NCI-H1694 (cell line): ENCODE results near the gene BRD7.

Source experiments
- DNase-seq: peaks from one replicate; lab custom pipeline; 2025; lab: John Stamatoyannopoulos, UW

Gene BRD7

DNA sequence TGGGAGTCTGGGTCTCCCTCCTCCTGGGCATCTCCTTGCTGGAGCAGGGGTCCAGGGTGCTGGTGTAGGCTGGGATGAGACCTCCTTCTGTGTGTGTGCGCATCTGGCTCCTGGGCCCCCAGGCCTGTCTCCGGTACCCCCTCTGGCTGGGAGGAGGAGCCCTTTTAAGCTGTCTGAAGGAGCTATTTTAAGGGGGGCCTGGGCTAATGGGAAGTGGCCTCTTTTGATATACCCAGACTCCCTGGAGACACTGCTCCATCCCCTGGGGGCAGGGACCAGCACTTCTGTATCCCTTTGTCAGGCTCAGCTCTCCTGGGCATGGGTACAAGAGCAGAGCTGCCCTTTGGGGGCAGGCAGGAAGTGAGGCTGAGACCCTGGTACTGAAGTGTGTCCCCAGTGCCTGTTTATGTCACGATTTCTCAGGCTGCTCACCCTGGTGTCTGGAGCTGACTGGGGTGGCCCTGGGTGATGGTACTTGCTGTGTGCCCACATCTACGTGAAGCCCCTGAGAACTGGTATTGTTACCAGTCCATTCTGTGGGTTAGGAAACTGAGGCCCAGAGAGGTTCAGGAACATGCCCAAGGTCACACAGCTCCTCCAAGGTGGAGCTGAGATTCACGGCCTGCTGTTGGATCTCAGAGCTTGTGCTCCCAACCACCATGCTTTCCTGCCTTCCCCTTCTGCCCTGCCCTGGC is 96.0 kb downstream of the BRD7 start:
- no peak for DNase-seq

DNA sequence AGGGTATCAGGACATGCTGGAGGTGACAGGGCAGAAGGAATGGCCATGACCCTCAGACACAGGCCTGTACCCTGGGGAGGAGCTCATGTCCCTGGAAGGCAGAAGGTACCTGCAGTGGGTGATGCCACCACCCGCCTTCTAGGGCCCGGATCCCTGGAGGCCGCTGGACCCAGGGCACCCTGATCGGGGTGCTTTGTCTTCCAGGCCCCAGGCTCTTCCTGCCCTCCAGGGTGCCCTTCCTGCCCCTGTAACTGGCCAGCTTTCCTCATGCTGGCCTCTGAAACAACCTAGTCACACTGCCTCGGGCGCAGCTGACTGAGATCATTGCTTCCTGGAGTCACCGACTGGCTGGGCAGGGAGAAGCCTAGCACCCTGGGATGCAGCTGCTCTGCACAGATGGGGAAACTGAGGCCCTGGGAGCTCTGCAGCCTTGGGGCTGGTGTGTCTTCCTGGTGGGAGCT is 96.6 kb downstream of the BRD7 start:
- DNase-seq, result no peak

DNA sequence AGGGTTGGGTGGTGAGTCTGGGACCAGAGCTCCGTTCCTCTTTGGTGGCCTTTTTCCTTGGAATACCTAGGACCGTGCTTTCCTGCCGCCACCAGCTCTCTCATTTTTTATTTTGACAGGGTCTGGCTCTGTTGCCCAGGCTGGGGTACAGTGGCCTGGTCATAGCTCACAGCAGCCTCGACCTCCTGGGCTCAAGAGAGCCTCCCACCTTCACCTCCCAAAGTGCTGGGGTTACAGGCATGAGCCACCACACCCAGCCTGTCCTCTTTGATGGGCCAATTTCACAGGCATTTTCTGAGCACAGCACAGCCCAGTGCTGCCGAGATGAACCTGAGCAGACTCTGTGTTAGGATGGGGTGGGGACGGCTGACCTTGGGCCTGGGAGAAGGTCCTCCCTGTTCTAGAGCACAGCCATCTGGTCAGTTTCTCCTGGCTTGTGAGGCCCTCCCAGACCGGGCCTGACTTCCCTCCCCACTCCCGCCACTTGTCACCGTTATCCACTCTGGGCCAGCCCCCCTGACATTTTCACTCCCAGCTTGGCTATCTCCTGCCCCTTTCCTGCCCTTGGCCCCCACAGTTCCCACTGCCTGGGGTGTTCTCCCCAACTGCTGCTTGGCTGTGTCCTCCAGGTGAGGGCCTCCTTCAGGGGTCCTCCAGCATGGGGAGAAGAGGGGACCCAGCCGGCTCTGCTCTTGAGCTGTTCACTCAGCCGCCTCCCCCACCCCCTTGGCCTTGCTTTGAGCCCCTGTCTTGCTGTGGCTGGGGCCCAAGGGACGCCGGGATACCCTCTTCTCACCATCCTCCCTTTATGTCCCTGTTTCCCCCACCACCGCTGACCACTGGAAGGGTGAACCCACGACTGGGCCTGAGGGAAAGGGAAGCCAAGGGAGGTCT is 97.4 kb downstream of the BRD7 start:
- no peak for DNase-seq

DNA sequence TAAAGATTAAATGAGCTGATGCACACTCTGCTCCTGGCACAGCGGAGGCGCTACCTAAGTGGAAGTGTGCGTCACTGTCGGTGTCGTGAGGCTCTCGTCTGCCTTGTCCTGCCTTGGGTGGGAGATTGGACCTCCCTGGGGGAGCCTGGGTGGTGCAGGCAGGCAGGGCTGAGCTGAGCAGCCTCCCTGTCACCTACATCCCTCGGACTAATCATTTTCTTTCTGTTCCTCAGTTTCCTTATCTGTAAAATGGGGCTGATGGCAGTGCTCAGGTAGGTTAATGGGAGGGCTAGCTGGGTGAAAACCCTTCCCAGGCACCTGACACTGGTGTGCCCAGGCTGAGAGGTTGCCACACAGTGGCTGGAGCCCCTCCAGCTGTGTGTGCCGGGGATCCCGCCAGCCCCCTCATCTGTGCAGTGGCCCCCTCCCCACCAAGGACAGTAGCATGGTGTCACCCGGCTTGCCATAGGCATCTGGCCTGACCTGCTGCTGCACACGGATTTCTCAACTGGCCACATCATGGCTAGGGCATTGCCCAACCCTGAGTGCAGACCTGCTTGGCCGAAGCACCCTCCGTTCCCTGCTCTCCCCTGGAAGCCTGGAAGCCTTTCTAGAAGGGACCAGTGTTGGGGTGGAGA is 98.2 kb downstream of the BRD7 start:
- DNase-seq, result no peak

DNA sequence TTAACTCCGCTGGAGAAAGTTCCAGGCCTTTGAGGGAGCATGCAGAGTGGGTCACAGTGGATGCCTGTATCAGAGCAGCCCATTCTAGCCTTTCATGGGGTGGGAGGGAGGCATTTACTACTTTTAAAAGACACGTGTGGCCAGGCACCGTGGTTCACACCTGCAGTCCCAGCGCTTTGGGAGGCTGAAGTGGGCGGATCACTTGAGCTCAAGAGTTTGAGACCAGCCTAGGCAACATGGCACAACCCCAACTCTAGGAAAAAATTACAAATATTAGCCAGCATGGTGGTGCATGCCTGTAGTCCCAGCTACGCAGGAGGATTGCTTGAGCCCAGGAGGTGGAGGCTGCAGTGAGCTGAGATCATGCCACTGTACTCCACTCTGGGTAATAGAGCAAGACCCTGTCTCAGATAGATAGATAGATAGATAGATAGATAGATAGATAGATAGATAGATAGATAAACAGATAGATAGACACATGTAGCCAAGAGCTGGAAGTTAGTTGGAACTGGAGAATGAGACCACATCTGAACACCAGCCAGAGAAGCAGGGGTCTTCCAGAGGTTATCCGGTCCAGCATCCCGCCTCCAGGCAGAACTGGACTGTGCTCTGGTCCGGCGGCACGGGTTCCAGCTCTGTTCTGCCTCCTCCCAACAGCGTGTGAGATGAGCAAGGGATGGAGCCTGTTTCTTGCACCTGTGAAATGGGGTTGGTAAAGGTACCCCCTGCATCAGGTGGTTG is 98.8 kb downstream of the BRD7 start:
- DNase-seq, result no peak

DNA sequence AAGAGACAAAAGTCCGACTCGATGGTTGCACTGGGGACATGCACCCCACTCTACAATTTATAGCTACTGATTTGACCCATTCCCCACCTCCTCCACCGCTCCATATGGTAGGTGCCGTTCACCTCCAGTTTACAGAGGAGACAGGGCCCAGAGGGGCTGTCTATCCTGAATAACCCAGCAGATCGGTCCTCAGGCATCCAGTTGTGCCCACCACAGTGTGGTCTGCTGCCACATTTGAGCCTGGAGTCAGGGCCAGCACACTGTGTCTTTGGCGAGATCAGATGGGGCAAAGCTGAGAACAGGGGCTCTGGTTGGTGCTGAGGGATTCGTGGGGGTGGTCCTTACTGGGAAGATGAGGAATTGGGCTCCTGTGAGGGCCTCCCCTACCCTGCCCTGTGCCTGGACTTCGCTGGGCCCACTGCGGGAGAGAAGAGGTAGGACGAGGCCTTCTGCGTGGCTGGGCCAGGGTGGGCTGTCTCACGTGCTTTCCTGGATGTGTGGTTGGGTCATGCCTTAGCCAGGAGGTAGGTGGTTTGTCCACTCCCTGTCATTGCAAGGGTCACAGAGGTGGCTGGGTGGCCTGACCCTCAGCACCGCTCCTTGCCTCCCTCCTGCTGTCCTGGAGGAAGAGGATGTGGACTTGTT is 99.6 kb downstream of the BRD7 start:
- DNase-seq, result no peak

DNA sequence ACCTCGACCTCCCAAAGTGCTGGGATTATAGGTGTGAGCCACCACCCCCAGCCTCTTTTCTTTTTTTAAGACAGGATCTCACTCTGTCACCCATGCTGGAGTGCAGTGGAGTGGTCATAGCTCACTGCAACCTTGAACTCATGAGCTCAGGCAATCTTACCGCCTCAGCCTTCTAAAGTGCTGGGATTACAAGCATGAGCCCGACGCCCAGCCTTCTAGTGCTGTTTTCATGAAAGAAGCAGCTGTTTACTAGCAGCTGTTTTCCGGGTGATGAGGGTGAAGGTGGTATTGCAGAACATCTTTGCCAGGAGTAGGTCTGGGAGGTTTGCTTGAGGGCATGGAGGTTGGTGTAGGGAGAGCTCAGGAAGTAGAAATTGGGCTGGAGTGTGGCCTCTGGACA is 100.4 kb downstream of the BRD7 start:
- no peak for DNase-seq

DNA sequence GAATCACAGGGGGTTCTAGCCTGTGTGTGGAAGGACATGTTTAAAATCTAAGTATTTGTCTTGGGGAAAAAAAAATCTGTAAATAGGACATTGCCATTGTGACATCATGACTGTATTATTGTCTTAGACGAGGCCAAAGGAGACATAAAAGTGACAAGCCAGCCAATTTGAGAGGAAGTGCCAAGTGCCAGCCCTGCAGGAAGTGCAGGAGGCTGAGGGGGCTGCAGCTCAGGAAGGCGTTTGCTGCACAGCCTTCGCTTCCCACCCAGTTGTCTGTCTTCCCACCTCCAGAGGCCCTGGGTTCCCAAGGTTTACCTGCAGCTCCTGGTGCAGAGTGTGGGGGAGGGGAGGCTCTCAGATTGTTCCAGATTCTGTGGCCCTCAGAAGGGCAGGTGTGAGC is 101.1 kb downstream of the BRD7 start:
- no peak for DNase-seq

DNA sequence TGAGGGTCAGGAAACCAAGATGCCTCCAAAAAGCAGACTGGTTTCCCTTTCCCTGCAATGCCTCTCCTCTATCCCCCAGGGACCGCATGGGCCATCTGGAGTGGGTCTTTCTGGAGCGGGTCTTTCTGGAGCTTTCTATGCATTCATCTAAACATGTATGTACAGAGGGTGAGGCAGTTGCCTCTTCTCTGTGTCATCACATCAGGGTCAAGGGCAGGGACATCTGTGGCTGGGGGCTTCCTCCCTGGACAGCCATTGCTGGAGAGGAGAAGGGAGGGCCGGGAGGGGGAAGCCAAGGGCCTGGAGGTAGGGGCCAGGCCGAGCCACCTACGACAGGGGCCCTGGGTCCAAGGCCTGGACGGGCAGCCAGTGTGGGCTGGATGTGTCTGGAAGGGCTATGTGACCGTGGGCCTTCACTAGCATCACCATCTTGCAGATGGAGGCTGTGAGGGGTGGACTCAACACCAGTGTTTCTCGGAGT is 101.6 kb downstream of the BRD7 start:
- DNase-seq, result peak; percentile 37

DNA sequence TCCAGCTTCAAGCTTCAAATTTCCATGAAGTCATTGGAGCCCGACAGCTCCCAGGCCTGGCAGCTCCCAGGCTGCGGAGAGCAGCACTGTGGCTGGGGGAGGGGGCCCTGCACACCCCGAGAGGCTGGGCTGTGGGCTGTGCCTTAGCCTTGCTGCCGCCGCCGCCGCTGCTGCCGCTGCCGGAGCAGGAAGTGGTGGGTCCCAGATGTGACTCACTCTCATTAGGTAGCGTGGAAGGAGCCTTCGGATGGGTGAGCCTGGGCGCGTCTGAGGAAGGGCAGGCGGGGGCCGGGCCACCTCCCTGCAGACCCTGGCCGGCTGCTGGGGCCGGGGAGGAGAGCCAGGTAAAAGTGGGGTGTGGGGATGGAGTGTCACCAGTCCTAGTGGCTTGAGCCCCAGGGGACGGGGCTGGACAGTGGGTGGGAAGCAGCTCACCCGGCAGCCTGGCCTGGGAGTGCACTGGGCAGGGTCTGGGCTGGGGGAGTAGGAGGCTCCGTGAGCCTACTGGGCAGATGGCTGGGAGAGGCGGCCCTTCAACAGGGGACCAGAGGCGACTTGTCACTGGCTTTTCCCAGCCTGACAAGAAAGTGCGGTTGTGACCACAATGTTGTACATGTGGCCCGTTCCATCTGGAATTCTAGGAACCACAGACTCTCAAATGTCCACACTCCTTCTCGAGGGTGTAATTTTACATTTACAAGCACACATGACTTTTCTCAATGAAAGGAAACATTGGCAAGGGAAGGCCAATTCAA is 102.3 kb downstream of the BRD7 start, which contains the start of gene ADCY7:
ADCY7 (plus strand) TSS at position 215 of the 755 bp plus-strand sequence. CDS start 21,629 bp downstream, outside the sequence.
- peak; percentile 40 for DNase-seq
